Dedifferentiated amniotic fluid mesenchymal stem cell (primary cell): ENCODE measurements around the gene EPHB2.
A peak's percentile ranks its signal among the peaks of the same experiment; 100 is the strongest.

Experiments used
- DNase-seq: peaks from one replicate; pipeline ENCODE4 v3.0.0-alpha.2; 2016; ENCODE audit errors: extremely low spot score

Gene EPHB2

DNA sequence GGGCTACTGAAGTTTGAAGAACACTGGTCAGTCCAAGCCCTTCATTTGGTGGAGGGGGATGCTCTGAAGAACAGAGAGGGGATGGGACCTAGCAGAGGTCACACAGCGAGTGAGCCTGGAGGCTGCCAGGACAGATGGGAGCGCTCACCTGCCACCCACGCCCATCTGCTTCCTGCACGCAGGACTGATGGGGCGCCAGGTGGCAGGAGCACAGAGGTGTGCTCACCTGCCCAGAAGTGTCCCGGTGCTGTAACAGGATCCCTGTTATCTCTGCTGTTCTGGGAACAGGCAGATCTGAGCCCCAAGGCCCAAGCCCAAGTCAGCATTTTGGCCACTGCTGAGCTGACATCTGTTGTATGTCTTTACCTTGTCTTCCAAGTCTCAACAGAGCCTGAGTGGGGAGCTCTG lies 40.5 kb downstream of the EPHB2 start:
- no peak for DNase-seq

GRCh38 chr1:22752339-22752738 lies 41.7 kb downstream of the EPHB2 start:
- DNase-seq, result no peak

DNA sequence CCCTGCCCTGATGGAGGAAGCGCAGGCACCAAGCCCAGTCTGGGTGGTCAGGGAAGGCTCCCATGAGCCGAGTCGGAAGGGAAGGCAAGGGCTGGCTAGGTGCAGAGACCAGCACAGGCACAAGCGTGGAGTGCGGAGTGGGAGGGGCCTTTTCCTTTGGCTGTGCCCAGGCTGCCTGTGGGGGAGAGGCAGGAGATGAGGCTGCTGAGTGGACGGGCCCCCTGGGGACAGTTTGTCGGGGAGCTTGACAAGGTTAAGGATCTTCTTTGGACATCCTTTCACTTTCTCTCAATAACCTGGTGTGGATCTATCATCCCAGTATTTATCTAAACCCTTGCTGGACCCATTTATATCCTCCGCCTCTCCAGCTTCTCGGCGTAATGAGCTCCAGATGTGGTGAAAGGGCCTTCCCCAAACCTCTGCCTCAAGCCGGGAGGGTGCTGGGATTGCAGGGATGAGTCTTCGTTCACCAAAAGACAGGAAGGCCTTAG lies 42.9 kb downstream of the EPHB2 start:
- peak; percentile 40 for DNase-seq

- DNase-seq, result no peak
These were observed 43.6 kb downstream of the EPHB2 start for GRCh38 chr1:22754106-22754768.

GRCh38 chr1:22754824-22755223 lies 44.2 kb downstream of the EPHB2 start:
- DNase-seq, result no peak

- no peak for DNase-seq
These were observed 45.0 kb downstream of the EPHB2 start for GRCh38 chr1:22755641-22756040.

- no peak for DNase-seq
These were observed 45.6 kb downstream of the EPHB2 start for GRCh38 chr1:22756125-22756735.

GRCh38 chr1:22760455-22760854 lies 49.8 kb downstream of the EPHB2 start:
- DNase-seq, result no peak

DNA sequence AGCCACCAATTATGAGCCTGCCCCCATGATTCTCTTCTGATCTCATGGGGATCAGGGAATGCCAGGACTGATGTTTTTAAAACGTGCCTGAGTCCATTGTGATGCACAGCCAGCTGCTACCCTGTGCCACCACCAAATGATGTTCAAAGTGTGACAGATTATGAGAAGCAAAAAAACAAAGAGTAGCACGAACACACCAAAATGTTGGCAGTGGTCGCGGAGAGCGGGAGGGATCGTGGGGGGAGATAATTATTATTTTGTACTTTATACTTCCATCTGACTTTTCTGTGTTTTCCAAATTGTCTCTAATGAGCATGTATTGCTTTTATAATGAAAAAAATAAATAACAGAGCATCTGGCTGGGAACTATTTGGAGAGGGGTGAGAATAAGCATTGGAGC lies 50.5 kb downstream of the EPHB2 start:
- DNase-seq, result no peak

- no peak for DNase-seq
These were observed 51.2 kb downstream of the EPHB2 start for GRCh38 chr1:22761821-22762220.

- no peak for DNase-seq
These were observed 53.0 kb downstream of the EPHB2 start for GRCh38 chr1:22763487-22764200.

- DNase-seq, result no peak
These were observed 57.2 kb downstream of the EPHB2 start for GRCh38 chr1:22767852-22768251.

GRCh38 chr1:22769932-22770331 lies 59.3 kb downstream of the EPHB2 start:
- no peak for DNase-seq

DNA sequence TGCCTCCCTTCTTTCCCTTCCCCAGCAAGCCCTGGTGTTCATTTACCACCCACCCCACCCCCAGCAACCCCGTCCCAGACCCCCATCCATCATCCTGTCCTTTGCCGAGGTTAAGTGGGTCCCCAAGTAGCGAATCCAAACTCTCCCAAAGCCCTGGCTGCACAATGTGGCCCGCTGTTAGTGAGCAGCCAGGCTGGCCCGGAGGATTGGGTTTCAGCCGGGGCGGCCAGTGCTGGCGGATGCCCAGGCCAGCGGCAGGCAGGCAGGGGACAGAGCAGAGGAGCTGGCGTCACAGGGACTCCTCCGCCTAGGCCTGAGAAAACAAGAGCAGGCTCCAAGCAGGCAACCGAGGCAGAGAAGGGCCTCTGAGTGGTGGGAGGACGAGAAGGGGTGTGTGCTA lies 61.4 kb downstream of the EPHB2 start:
- DNase-seq, result no peak

GRCh38 chr1:22773981-22774832 lies 63.6 kb downstream of the EPHB2 start:
- DNase-seq, result peak; percentile 25

DNA sequence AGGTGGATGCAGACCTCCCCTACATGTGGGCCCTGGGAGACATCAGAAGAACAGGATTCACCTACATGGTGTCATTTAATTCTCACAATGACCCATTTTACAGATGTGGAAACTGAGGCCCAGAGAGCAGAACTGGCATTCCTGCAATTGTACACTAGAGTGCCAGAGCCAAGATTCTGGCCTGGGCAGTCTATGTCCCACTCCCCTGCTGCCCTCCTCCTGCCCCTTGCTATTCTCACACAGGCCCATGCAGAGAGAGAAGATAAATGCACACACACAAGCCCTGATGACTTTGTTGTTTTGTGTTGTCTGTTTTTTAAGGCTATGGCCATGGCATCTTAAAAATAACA lies 64.2 kb downstream of the EPHB2 start:
- no peak for DNase-seq

DNA sequence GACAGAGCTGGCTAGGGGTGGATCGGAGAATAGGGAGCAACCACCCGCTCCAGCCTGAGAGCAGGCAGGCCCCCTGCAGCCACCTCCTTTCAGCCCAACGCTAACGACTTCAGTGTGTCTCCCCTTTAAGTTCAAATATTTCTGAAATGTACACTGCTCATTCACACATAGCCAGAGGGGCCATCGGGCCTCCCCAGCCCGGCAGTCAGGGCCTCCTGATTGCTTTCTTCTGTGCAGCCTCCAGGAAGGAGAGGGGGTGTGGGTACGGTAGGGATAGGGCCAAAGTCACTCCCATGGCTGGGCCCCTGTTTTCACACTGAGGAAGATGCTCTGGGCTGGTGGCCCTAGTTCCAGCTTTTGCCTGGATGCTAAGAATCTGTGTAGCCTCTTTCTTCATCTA lies 64.8 kb downstream of the EPHB2 start:
- no peak for DNase-seq

DNA sequence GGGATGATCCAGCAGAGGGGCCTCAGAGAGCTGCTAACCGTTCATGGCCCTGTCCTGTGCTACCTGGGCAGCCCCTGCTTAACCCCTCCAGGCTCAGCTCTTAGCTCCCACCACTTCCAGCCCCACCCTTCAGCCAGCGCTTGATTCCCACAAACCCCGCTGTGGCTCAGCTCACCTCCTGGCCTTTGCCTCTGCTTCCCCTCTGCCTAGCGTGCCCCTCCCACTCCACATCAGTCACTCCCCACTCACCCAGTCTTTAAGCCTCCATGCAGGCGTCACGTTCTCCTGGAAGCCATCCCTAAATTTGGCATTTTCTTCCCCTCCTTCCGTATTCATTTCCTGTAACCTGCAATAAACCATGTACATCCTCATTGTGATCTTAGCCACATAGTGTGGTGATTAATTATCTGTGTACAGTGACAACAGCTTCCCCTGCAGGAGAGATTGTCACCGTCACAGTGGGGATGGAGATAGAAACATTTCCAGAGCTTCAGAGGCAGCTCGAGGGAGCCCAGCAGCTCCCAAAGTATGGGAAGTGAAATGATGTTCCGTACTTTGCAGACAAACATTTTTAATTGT lies 65.5 kb downstream of the EPHB2 start:
- no peak for DNase-seq

- DNase-seq, result no peak
These were observed 66.9 kb downstream of the EPHB2 start for GRCh38 chr1:22777388-22778057.

DNA sequence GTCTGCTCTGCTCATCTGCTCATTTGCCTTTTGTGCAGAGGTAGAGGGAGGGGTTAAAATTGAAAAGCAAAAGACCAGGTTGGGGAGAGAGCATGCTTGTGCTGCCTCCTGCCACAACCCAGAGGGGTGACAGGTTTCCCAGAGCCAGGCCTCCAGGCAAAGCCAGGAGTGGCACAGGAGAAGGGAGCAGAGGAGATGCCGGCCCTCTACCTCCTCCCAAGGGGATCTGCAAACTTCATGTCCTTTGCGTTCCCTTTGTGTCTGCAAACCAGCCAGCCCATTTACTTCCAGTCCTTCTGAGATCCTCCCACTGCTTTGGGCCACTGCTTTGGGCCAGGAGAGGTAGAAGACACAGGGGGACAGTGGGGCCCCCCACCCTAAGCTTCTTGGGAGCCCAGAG lies 67.8 kb downstream of the EPHB2 start:
- DNase-seq, result no peak

DNA sequence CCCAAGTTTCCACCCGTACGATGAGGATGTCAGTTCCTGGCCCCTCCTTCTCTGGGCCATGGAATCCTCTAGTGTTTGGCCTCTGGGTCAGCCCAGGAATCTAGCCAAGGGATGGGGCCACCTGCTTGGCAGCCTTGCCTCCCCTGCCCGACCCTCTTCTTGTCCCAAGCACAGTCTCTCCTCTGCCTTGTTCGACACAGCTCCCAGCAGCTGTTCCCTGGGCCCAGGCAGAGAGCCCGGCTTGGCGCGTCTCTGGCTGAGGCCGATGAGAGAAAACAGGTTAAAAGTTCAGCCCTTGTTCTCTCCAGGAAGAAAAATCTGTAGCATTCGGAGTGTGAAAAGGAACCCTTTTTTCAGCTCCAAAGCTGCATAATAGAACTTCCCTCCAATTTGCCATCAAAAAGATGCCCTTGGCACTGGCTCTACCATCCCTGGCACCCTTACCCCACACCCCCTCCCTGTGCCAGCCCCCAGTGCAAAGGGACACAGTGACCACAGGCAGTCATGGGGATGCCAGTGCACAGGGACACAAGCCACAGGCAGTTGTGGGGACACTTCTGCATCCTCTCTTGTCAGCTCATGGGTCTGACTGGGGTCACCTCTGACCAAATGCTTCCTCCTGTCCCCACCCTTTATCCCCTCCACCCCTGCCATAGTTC lies 68.4 kb downstream of the EPHB2 start:
- no peak for DNase-seq
